Erythroblast (primary cell): ENCODE data around the gene IL2RA.
A peak's percentile ranks its signal among the peaks of the same experiment; 100 is the strongest.

Experiments
- DNase-seq, 2 experiments: peaks; one replicate each; lab custom pipeline; 2025; lab: John Stamatoyannopoulos, UW
- GATA1 ChIP-seq: IDR thresholded peaks from 2 replicates; pipeline ENCODE4 v1.6.1; 2011; ENCODE audit warnings: low read depth, mild to moderate bottlenecking, control low read depth, low read length, moderate library complexity
- POLR2A ChIP-seq: IDR thresholded peaks from 2 replicates; pipeline ENCODE4 v1.6.1; 2011; ENCODE audit warnings: mild to moderate bottlenecking, low read length

The IL2RA gene

GRCh38 chr10:6058682-6059475, 3.3 kb downstream of the IL2RA start:
- TF ChIP-seq POLR2A (no peak), GATA1 (no peak)
- DNase-seq: no peak

DNA sequence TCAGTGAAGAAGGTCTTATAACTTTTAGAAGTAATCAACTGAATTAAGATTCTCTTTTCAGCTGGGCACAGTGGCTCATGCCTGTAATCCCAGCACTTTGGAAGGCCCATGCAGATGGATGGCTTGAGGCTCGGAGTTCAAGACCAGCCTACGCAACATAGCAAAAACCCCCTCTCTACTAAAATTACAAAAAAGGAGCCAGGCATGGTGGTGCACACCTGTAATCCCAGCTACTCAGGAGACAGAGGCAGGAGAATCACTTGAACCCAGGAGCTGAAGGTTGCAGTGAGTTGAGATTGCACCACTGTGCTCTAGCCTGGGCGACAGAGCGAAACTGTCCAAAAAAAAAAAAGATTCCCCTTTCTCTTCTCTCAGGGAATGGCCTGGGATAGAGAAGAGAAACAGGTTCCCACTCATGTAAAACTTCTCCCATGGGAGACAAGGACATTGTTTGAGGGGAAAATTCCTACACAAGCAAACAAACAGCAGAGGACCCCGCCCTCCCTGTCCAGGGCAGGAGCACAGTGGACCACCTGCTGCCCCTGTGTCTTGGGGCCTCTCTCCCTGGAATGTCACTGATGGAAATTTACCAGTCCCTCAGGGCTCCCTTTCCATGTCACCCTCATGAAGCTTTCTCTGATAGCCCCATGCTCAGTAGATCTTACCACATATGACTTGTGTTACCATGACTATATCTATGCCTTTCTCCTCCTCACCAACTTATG, 5.6 kb downstream of the IL2RA start:
- DNase-seq: no peak
- no peak for TF ChIP-seq GATA1
- no peak for TF ChIP-seq POLR2A

DNA sequence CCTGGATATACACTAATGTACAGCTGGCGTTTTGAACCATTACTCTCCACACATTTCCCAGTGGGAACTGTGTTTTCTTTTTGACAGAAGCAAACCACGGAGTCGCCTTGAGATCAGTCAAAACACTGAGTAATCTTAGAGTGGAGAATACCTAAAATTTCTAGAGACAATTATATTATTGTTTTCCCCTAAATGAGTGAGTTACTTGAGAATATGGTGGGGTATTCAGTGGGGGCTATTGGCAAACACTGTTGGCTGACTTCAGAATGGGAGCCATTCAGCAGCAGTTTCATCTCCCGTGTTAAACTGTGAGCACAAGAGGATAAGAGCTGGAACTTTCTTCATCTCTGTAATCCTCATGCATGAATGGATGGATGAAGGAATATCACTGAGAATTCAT, 6.2 kb downstream of the IL2RA start:
- DNase-seq: no peak
- TF ChIP-seq GATA1 (no peak), POLR2A (no peak)

DNA sequence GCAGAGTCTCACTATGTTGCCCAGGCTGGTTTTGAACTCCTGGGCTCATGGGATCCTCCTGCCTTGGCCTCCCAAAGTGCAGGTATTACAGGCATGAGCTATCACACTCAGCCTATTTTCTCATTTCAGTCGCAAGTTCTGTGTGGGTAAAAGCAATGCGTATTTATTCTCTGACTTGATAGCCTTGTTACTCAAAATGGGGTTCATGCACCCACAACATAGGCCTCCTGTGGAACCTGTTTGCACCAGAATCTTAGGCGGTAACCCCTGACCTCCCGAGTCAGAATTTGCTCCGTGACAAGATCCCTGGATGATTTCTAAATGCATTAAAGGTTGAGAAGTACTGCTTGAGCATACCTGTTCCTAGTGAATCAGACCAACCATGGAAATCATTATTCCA, 7.3 kb downstream of the IL2RA start:
- DNase-seq: no peak
- no peak for TF ChIP-seq POLR2A
- no peak for TF ChIP-seq GATA1

DNA sequence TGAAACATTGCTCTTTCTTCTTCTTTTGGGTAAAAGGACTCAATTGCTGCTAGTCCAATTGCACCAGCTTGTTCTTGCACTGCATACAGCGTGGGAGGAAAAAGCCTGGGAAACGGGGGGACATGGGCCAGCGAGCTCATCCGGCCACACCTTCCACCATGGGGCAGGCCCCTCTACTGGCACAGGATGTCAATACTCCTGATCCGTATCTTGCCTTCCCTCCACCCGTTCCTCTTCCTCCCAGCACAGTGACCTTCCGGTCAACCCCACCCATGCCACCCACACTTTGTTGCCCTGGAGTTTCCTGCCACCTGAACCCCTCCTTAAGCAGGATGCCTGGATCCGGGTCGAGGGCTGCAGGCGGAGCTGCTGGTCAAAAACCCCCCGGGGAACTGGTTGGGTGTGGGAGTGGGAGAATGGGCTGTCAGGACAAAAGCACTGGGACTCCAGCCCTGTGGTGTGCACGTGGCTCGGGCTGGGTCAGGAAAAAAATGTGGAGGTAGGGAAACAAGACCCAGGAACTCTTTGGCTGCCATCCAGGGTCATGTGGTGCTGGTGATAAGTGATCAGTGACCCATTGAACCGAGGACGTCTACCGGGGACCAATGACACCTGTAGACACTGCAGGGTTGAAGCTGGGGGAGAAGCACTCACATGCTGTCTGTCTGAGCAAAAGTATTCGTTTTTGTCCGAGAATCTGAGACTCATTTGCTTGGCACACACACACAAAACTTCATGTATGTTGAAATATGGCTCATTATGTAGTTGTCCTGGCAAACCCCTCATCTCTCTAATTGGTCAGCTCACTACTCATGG, 8.1 kb downstream of the IL2RA start:
- TF ChIP-seq GATA1: no peak
- TF ChIP-seq POLR2A: no peak
- peak in 1 of 2 experiments; percentile 24 for DNase-seq

DNA sequence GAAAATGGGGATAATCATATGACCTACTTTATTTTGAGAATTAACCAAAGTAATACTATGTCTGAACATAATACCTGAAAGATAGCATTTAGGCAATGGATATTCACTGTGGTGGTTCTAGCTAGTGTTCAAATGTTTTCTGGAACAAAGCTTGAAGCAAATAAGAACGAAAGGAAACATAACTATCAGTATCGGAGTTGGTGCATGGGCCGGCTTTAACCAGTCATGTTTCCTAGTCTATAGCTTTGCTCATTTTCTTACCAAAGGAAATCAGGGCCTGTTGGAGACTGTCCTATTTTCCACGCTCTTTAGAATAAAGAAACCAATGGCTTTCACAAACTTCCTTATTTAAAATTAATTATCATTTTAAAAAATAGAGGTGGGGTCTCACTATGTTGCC, 8.9 kb downstream of the IL2RA start:
- DNase-seq: no peak
- no peak for TF ChIP-seq POLR2A
- TF ChIP-seq GATA1: no peak

- no peak for DNase-seq
- TF ChIP-seq GATA1: no peak
- no peak for TF ChIP-seq POLR2A
Observed at GRCh38 chr10:6052247-6053221, 9.6 kb downstream of the IL2RA start.

DNA sequence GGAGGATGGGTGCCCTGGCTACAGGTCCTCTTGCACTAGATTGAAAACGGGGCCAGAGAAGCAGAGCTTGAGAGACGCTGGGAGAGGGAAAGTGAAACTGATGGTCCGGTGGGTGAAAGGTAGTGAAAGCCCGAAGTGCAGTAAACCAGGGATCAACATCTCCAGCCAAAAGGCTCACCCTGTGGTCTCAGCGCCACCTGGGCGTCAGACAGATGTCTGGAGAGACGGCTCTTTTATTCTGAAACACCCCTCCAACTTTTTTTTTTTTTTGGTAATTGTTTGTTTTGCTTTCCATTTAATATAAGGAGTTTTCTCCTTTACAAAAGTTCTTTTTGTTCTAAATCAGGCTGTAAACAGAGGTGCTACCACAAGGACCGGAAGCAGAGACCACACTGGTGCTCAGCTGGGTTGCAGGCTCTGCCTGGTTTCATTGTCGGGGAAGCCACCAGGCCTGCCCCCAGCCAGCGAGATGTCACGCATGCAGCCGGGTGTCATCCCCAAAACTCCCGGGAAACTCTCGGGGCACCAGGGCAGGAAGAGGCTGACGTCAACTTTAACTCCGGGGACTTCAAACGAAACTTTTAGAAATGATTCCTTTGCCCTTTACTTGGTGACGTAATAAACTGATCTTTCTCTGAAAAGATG, 11.2 kb downstream of the IL2RA start:
- peak; percentile 82 to 87 for DNase-seq
- no peak for TF ChIP-seq GATA1
- TF ChIP-seq POLR2A: no peak

DNA sequence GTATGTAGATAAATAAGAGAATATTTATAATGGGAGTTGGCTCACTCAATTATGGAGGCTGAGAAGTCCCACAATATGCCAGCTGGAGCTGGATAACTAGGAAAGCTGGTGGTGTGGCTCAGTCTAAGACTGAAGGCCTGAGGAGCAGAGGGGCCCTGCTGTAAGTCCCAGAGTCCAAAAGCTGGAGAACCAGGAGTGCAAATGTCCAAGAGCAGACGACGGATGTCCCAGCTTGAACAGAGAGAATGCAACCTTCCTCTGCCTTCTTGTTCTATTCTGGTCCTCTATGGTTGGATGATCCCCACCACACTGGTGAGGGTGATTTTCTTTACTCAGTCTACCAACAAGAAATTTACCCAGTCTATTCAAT, 13.2 kb downstream of the IL2RA start:
- no peak for DNase-seq
- TF ChIP-seq POLR2A (no peak), GATA1 (no peak)

DNA sequence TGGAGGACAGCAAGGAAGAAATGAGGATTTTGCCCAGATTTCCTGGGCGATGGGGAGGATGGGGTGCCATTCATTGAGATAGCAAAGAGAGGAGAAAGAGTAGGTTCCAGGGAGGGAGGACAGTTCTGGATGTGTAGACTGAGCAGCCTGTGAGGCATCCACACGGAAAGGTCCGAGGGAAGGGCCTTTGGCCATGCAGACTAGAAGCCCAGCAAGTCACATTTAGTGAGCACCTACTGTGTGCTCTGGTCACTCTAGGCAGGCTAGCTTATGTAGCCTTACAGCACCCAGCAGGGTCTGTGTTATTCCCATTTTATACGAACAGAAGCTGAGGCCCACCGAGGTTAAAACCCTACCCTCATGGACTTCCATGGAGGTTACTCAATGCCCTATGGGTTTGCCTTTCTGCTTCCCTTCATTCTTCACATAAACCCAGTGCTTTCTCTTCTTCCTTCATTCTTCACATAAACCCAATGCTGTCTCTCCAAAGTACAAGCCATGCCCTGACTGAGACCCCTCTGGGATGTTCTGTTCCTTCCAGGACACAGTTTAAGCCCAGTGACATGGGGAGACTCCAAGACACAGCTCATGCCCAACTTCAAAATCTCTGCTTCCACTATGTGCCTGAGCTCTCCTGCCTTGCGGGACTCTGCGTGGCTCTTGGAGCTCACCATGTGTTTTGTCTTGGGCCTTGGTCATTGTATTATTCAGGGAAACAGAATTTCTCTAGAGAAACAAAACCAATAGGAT, 13.7 kb downstream of the IL2RA start:
- DNase-seq: no peak
- TF ChIP-seq GATA1: no peak
- no peak for TF ChIP-seq POLR2A

- TF ChIP-seq POLR2A (no peak), GATA1 (no peak)
- no peak for DNase-seq
Observed at GRCh38 chr10:6047847-6048246, 14.3 kb downstream of the IL2RA start.
